ENCODE measurements around the gene GPC6.

Gene GPC6

GRCh38 chr13:94303644-94304174 lies 1077.1 kb downstream of the GPC6 start:
- Mint-ChIP-seq H3K36me3 (no peaks in the 10 kb centered on the region), H3K27ac (no peak overlapping the region), H3K4me3 (no peak overlapping the region), H3K9me3 (no peaks in the 10 kb centered on the region), H3K4me1 (no peaks in the 10 kb centered on the region)
- no peak for ATAC-seq
- no peak for DNase-seq (ENCODE audit: low spot score in 2 of 2)

- no peak overlapping the region for H3K27ac Mint-ChIP-seq
- H3K4me3 Mint-ChIP-seq: no peak overlapping the region
- no peaks in the 10 kb centered on the region for H3K36me3 Mint-ChIP-seq
- ATAC-seq (no peak), DNase-seq (ENCODE audit: low spot score in 2 of 2) (no peak)
- H3K4me1 Mint-ChIP-seq: no peaks in the 10 kb centered on the region
- H3K9me3 Mint-ChIP-seq: no peaks in the 10 kb centered on the region
Observed at GRCh38 chr13:94305033-94305432, 1078.4 kb downstream of the GPC6 start.

- Mint-ChIP-seq H3K36me3 (no peaks in the 10 kb centered on the region), H3K27ac (no peak overlapping the region), H3K4me1 (no peaks in the 10 kb centered on the region), H3K9me3 (no peaks in the 10 kb centered on the region), H3K4me3 (no peak overlapping the region)
- DNase-seq (ENCODE audit: low spot score in 2 of 2): no peak
- ATAC-seq: no peak
Observed at GRCh38 chr13:94305463-94305862, 1078.9 kb downstream of the GPC6 start.

- Mint-ChIP-seq H3K4me3 (no peak overlapping the region), H3K9me3 (no peaks in the 10 kb centered on the region), H3K4me1 (no peaks in the 10 kb centered on the region), H3K36me3 (no peaks in the 10 kb centered on the region), H3K27ac (no peak overlapping the region)
- ATAC-seq (no peak), DNase-seq (ENCODE audit: low spot score in 2 of 2) (no peak)
Observed at GRCh38 chr13:94305934-94306333, 1079.3 kb downstream of the GPC6 start.

- Mint-ChIP-seq H3K9me3 (no peaks in the 10 kb centered on the region), H3K36me3 (no peaks in the 10 kb centered on the region), H3K4me3 (no peak overlapping the region), H3K27ac (no peak overlapping the region), H3K4me1 (peaks cover 13% of the 10 kb centered on the region)
- no peak for ATAC-seq
- no peak for DNase-seq (ENCODE audit: low spot score in 2 of 2)
Observed at GRCh38 chr13:94308832-94309231, 1082.2 kb downstream of the GPC6 start.

GRCh38 chr13:94309576-94309975 lies 1083.0 kb downstream of the GPC6 start:
- H3K36me3 Mint-ChIP-seq: no peaks in the 10 kb centered on the region
- no peak overlapping the region for H3K27ac Mint-ChIP-seq

GRCh38 chr13:94309997-94310855 lies 1083.6 kb downstream of the GPC6 start:
- Mint-ChIP-seq H3K27ac (no peak overlapping the region), H3K36me3 (no peaks in the 10 kb centered on the region), H3K4me1 (peaks cover 13% of the 10 kb centered on the region), H3K4me3 (no peak overlapping the region), H3K9me3 (no peaks in the 10 kb centered on the region)
- DNase-seq (ENCODE audit: low spot score in 2 of 2): no peak
- ATAC-seq: no peak

More at GRCh38 chr13:94309576-94309975, 1083.0 kb downstream of the GPC6 start:
- no peak overlapping the region for H3K4me3 Mint-ChIP-seq
- H3K9me3 Mint-ChIP-seq: no peaks in the 10 kb centered on the region
- ATAC-seq (no peak), DNase-seq (ENCODE audit: low spot score in 2 of 2) (no peak)
- peaks cover 13% of the 10 kb centered on the region for H3K4me1 Mint-ChIP-seq

- no peak overlapping the region for H3K4me3 Mint-ChIP-seq
- no peak for ATAC-seq
- DNase-seq (ENCODE audit: low spot score in 2 of 2): no peak
- H3K27ac Mint-ChIP-seq: peak overlapping the region; percentile 54
- peaks cover 15% of the 10 kb centered on the region for H3K4me1 Mint-ChIP-seq
- H3K9me3 Mint-ChIP-seq: no peaks in the 10 kb centered on the region
- no peaks in the 10 kb centered on the region for H3K36me3 Mint-ChIP-seq
Observed at GRCh38 chr13:94311893-94312292, 1085.3 kb downstream of the GPC6 start.

- Mint-ChIP-seq H3K36me3 (no peaks in the 10 kb centered on the region), H3K4me3 (peak overlapping the region; percentile 46), H3K4me1 (peaks cover 21% of the 10 kb centered on the region), H3K27ac (peak overlapping the region; percentile 54), H3K9me3 (no peaks in the 10 kb centered on the region)
- peak; percentile 81 for ATAC-seq
- DNase-seq (ENCODE audit: low spot score in 2 of 2): peak in 1 of 2 donors; percentile 56
Observed at GRCh38 chr13:94312511-94313216, 1086.1 kb downstream of the GPC6 start.

GRCh38 chr13:94313321-94313910 lies 1086.8 kb downstream of the GPC6 start:
- no peaks in the 10 kb centered on the region for H3K9me3 Mint-ChIP-seq
- ATAC-seq: no peak
- no peak for DNase-seq (ENCODE audit: low spot score in 2 of 2)
- H3K4me1 Mint-ChIP-seq: peaks cover 21% of the 10 kb centered on the region
- no peaks in the 10 kb centered on the region for H3K36me3 Mint-ChIP-seq
- H3K4me3 Mint-ChIP-seq: peak overlapping the region; percentile 46
- no peak overlapping the region for H3K27ac Mint-ChIP-seq

GRCh38 chr13:94313926-94314325 lies 1087.3 kb downstream of the GPC6 start:
- DNase-seq (ENCODE audit: low spot score in 2 of 2) (no peak), ATAC-seq (no peak)
- Mint-ChIP-seq H3K27ac (no peak overlapping the region), H3K36me3 (no peaks in the 10 kb centered on the region), H3K4me3 (no peak overlapping the region), H3K9me3 (no peaks in the 10 kb centered on the region), H3K4me1 (peaks cover 21% of the 10 kb centered on the region)

GRCh38 chr13:94315188-94315587 lies 1088.6 kb downstream of the GPC6 start:
- no peak overlapping the region for H3K4me3 Mint-ChIP-seq

GRCh38 chr13:94317063-94317491 lies 1090.5 kb downstream of the GPC6 start:
- DNase-seq (ENCODE audit: low spot score in 2 of 2) (no peak), ATAC-seq (peak; percentile 65)
- Mint-ChIP-seq H3K36me3 (no peaks in the 10 kb centered on the region), H3K9me3 (peaks cover 2% of the 10 kb centered on the region), H3K4me3 (no peak overlapping the region), H3K4me1 (peaks cover 17% of the 10 kb centered on the region), H3K27ac (no peak overlapping the region)

More at GRCh38 chr13:94315188-94315587, 1088.6 kb downstream of the GPC6 start:
- no peak for DNase-seq (ENCODE audit: low spot score in 2 of 2)
- Mint-ChIP-seq H3K36me3 (no peaks in the 10 kb centered on the region), H3K4me1 (peaks cover 21% of the 10 kb centered on the region), H3K9me3 (no peaks in the 10 kb centered on the region), H3K27ac (no peak overlapping the region)
- ATAC-seq: peak; percentile 42

GRCh38 chr13:94318418-94318817 lies 1091.8 kb downstream of the GPC6 start:
- ATAC-seq: no peak
- Mint-ChIP-seq H3K4me3 (no peak overlapping the region), H3K36me3 (no peaks in the 10 kb centered on the region), H3K9me3 (peaks cover 2% of the 10 kb centered on the region), H3K27ac (no peak overlapping the region), H3K4me1 (peaks cover 14% of the 10 kb centered on the region)
- no peak for DNase-seq (ENCODE audit: low spot score in 2 of 2)

- DNase-seq (ENCODE audit: low spot score in 2 of 2) (no peak), ATAC-seq (no peak)
- Mint-ChIP-seq H3K9me3 (peaks cover 2% of the 10 kb centered on the region), H3K4me1 (peaks cover 23% of the 10 kb centered on the region), H3K4me3 (no peak overlapping the region), H3K36me3 (no peaks in the 10 kb centered on the region), H3K27ac (no peak overlapping the region)
Observed at GRCh38 chr13:94319501-94319900, 1092.9 kb downstream of the GPC6 start.
